ENCODE measurements around the gene ROS1. TPM values are rescaled to one million over a fixed set of nuclear protein-coding genes. Genes with fewer than 3 reads are reported as not detected.

The ROS1 gene
- total RNA-seq, 1 donor from 2014 or later = 0.92 TPM

GRCh38 chr6:117309069-117309468 lies 116.7 kb downstream of the ROS1 start:
- DNase-seq = no peak

GRCh38 chr6:117307655-117308054 lies 118.1 kb downstream of the ROS1 start:
- no peak for DNase-seq

GRCh38 chr6:117306227-117306790 lies 119.4 kb downstream of the ROS1 start:
- DNase-seq = no peak

GRCh38 chr6:117304446-117304845 lies 121.3 kb downstream of the ROS1 start:
- no peak for DNase-seq

GRCh38 chr6:117303323-117303722 lies 122.4 kb downstream of the ROS1 start:
- peak; percentile 5 for DNase-seq

GRCh38 chr6:117298941-117299340 lies 126.8 kb downstream of the ROS1 start:
- DNase-seq = no peak

GRCh38 chr6:117290173-117290846 lies 135.4 kb downstream of the ROS1 start:
- DNase-seq = peak; percentile 62

GRCh38 chr6:117288083-117288715 lies 137.5 kb downstream of the ROS1 start:
- peak; percentile 8 for DNase-seq

GRCh38 chr6:117280922-117281321 lies 144.8 kb downstream of the ROS1 start:
- DNase-seq = no peak

- DNase-seq = peak; percentile 49
These were observed 148.9 kb downstream of the ROS1 start for GRCh38 chr6:117276778-117277316.

- DNase-seq = peak; percentile 24
These were observed 150.0 kb downstream of the ROS1 start for GRCh38 chr6:117275711-117276110.

- no peak for DNase-seq
These were observed 150.5 kb downstream of the ROS1 start for GRCh38 chr6:117275205-117275604.

GRCh38 chr6:117272891-117273290 lies 152.9 kb downstream of the ROS1 start:
- DNase-seq = peak; percentile 69

- DNase-seq = peak; percentile 19
These were observed 153.5 kb downstream of the ROS1 start for GRCh38 chr6:117272032-117272866.

GRCh38 chr6:117270843-117271507 lies 154.8 kb downstream of the ROS1 start:
- peak; percentile 13 for DNase-seq

GRCh38 chr6:117270055-117270842 lies 155.5 kb downstream of the ROS1 start:
- peak; percentile 36 for DNase-seq

- peak; percentile 41 for DNase-seq
These were observed 156.1 kb downstream of the ROS1 start for GRCh38 chr6:117269638-117270054.

- DNase-seq = no peak
These were observed 156.8 kb downstream of the ROS1 start for GRCh38 chr6:117268924-117269323.

- peak; percentile 52 for DNase-seq
These were observed 157.8 kb downstream of the ROS1 start for GRCh38 chr6:117267766-117268534.

GRCh38 chr6:117267054-117267347 lies 158.7 kb downstream of the ROS1 start:
- peak; percentile 15 for DNase-seq
